Measurements from ENCODE around the gene NVL.

The NVL gene

DNA sequence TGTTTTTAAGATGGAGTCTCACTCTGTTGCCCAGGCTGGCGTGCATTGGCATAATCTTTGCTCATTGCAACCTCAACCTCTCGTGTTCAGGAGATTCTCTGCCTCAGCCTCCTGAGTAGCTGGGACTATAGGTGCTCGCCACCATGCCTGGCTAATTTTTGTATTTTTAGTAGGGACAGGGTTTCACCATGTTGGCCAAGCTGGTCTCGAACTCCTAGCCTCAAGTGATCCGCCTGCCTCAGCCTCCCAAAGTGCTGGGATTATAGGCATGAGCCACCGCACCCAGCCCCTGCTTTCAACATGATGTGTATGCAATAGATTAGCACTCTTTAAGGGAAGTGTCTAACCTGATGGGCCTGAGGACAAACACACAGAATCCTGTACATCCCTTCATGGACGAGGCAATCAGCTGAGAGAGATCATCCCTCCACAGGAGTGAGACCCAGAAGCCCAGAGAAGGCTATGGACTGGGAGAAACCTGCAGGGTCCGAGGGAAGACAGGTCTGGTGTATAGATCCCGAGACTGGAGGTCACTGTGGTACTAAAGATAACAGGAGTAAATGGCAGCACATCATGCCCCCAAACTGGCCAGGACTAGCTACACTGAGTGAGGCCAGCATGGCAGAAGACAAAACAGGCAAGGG lies 152.5 kb downstream of the NVL start:
- DNase-seq (ENCODE audit: low spot score in 2 of 2) = no peak
- Mint-ChIP-seq H3K36me3 (no peaks in the 10 kb centered on the region), H3K9me3 (no peaks in the 10 kb centered on the region), H3K27me3 (no peaks in the 10 kb centered on the region), H3K27ac (no peak overlapping the region), H3K4me1 (peaks cover 12% of the 10 kb centered on the region), H3K4me3 (no peak overlapping the region)
- ATAC-seq (ENCODE audit: low read depth) = no peak
